Measurements from ENCODE around the gene AP4B1.

AP4B1 gene

DNA sequence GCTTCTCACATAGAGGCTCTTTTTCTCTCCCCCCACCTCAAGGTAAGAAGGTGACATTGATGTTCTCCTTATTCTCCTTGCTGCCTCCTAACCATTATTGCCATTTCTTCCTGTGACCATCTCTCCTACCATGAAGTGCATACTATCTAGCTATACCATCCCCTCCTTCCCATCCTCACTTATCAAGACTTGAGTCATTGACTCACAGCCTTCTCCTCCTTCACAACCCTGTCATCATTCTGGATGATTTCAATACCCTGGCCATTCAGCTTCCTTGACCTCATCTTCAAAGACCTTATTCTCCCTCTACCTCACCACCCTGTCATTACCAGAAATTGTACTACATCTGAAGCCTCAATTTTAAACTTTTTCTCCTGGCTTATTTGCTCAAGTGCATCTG, 13.6 kb upstream of the AP4B1 start:
- no peak for DNase-seq (ENCODE audit: low spot score)
- H3K27me3 Mint-ChIP-seq (ENCODE audit: low read depth) = peaks cover 4% of the 10 kb centered on the region
- H3K9me3 Mint-ChIP-seq = no peaks in the 10 kb centered on the region
- no peak overlapping the region for H3K27ac Mint-ChIP-seq
- no peak overlapping the region for H3K4me3 Mint-ChIP-seq
- peaks cover 8% of the 10 kb centered on the region for H3K36me3 Mint-ChIP-seq (ENCODE audit: low read depth)
- peaks cover 3% of the 10 kb centered on the region for H3K4me1 Mint-ChIP-seq (ENCODE audit: low read depth)

DNA sequence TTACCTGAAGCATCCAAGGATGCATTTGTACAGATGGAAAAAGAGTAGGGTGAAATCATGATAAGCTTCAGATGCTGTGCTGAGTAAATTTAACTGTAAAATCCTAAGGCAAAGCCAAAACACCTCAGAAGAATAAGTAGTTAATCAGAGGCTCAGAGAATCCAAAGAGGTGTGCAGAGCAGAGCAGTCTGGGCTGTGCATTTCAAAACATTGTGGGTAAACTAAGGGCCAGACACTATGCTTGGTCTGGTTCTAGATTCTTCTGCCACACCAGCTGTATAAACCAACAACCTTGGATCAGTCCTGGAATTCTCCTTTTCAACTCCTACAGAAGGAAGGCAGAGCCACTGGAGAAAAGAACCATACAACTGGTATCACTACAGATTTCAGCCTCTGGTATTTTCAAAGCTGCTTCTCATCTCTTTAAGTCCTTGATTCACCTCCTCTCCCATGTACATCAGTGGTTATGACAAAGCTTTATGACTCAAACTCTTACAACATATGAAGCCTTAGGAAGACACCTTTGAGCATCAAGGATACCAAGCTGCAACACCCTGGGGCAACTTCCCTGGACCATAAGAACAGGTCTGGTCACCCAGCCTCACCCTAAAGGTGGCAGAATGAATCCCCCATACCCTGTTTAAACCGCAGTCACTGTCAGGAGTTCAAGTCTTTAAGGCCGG, 12.9 kb upstream of the AP4B1 start:
- DNase-seq (ENCODE audit: low spot score) = no peak
- no peaks in the 10 kb centered on the region for H3K9me3 Mint-ChIP-seq
- peaks cover 8% of the 10 kb centered on the region for H3K36me3 Mint-ChIP-seq (ENCODE audit: low read depth)
- no peak overlapping the region for H3K27ac Mint-ChIP-seq
- peaks cover 1% of the 10 kb centered on the region for H3K27me3 Mint-ChIP-seq (ENCODE audit: low read depth)
- H3K4me3 Mint-ChIP-seq = no peak overlapping the region
- peaks cover 3% of the 10 kb centered on the region for H3K4me1 Mint-ChIP-seq (ENCODE audit: low read depth)

DNA sequence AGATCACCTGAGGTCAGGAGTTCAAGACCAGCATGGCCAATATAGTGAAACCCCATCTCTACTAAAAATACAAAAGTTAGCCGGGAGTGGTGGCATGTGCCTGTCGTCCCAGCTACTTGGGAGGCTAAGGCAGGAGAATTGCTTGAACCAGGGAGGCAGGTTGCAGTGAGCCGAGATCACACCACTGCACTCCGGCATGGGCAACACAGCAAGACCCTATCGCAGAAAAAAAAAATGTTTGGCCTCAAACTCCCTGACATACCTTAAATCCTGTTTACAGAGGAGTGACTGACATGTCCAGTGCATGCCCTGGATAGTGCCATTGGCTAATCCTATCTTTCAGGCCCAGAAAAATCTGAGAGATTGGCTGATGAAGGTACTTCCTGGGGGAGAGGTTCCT, 12.4 kb upstream of the AP4B1 start:
- Mint-ChIP-seq H3K9me3 (no peaks in the 10 kb centered on the region), H3K4me3 (no peak overlapping the region), H3K27ac (no peak overlapping the region), H3K36me3 (ENCODE audit: low read depth) (peaks cover 8% of the 10 kb centered on the region), H3K4me1 (ENCODE audit: low read depth) (peaks cover 3% of the 10 kb centered on the region), H3K27me3 (ENCODE audit: low read depth) (no peaks in the 10 kb centered on the region)
- DNase-seq (ENCODE audit: low spot score) = no peak

DNA sequence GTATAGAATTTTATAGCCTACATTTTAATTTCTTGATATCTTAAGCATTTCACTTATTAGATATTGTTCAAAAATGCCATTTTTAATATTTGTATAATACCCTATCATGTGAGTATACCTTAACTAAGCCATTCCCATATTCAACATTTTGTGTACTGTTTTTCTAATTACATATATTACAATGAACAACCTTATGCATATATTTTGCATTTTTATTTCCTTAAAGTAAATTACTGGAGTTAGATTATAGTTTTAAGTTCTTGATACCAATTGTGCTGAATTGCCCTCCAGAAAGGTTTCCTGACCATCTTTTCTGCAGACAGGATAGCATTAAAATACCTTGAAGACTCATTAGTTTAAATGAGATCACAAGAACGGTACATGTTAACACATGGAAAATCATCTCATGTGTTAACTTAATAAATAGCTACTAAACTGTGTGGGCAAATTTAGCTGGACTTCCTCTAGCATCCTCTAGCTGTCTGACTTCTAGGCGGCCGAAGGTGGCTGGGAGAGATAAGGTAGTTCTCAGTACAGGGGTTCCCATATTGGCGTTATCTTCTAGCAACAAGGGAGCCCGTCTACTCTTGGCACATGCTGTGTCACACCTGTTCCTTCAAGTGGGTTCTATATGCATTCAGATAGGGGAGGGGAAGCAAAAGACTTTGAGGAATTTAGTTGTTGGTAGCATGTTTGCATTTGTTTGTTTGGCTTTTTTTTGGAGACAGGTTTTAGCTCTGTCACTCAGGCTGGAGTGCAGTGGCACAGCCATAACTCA, 9.5 kb upstream of the AP4B1 start:
- Mint-ChIP-seq H3K4me1 (ENCODE audit: low read depth) (peaks cover 13% of the 10 kb centered on the region), H3K9me3 (no peaks in the 10 kb centered on the region), H3K27ac (no peak overlapping the region), H3K4me3 (no peak overlapping the region), H3K36me3 (ENCODE audit: low read depth) (peaks cover 34% of the 10 kb centered on the region), H3K27me3 (ENCODE audit: low read depth) (no peaks in the 10 kb centered on the region)
- DNase-seq (ENCODE audit: low spot score) = no peak

DNA sequence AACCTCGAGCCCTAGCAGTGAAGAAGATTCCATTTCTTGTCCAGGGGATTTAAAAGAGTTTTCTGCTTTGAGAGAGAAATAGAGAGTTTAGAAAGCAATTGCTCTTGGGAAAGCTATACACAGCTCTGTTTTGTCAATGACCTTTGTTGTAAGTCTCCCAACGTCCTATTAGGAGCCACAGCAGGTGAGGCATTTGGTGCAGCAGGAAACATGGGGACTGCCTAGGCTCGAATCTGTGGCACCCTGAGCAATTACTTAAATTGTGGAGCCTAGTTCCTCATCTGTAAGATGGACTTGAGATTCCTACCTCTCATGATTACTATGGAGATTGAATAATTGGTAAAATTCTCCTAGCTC, 8.7 kb upstream of the AP4B1 start:
- Mint-ChIP-seq H3K9me3 (no peaks in the 10 kb centered on the region), H3K27ac (no peak overlapping the region), H3K4me1 (ENCODE audit: low read depth) (peaks cover 16% of the 10 kb centered on the region), H3K27me3 (ENCODE audit: low read depth) (no peaks in the 10 kb centered on the region), H3K36me3 (ENCODE audit: low read depth) (peaks cover 38% of the 10 kb centered on the region), H3K4me3 (no peak overlapping the region)
- DNase-seq (ENCODE audit: low spot score) = no peak

DNA sequence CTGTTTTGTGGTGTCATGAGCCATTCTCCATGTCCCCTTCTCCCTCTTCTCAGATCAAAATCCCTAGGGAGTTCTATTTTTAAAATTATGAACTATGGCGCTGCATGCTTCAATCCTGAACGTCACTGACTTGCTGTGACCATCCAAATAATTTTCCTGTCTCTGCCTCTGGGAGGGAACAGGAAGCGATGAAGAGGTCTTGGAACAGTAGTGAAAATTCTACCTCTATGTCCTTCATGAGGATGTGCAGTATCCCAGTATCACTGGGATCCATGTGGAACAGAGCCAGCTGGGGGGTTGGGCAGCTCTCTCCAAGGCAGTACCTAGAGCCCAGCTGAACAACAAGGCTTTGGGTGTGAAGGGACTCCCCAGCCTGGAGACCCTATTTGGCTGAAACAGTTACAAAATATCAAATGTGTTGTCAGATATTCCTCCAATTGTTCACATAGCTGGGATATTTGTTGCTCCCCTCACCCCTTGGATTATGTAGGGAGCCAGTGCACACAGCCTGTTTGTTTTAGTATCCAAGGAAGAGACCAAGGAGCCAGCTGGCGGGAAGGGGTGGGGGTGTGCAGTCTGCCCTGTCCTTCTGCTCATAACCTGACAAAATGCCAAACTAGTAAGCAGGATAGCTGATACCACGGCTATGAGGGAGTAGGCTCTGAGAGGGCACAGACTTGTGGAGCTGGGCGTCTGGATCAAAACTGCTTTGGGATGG, 8.2 kb upstream of the AP4B1 start:
- Mint-ChIP-seq H3K36me3 (ENCODE audit: low read depth) (peaks cover 43% of the 10 kb centered on the region), H3K4me1 (ENCODE audit: low read depth) (peaks cover 20% of the 10 kb centered on the region), H3K9me3 (no peaks in the 10 kb centered on the region), H3K27me3 (ENCODE audit: low read depth) (no peaks in the 10 kb centered on the region), H3K4me3 (no peak overlapping the region), H3K27ac (no peak overlapping the region)
- no peak for DNase-seq (ENCODE audit: low spot score)

DNA sequence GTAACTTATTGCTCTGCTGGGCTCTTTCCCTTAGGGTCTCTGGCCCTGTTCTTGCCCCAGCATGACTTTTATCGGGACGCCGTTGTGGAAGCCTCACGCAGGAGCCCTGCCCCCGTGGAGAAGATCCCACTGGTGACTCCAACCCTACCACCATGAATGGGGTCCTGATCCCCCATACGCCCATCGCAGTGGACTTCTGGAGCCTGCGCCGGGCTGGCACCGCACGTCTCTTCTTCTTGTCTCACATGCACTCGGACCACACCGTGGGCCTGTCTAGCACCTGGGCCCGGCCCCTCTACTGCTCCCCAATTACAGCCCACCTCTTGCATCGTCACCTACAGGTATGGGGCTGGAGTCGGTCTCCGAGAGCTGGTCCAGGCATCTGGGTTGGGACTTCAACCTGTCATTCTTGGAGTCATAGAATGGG, 849 bp upstream of the AP4B1 start:
- Mint-ChIP-seq H3K27ac (peak overlapping the region; percentile 99), H3K4me3 (peak overlapping the region; percentile 93), H3K27me3 (ENCODE audit: low read depth) (no peaks in the 10 kb centered on the region), H3K4me1 (ENCODE audit: low read depth) (peaks cover 48% of the 10 kb centered on the region), H3K36me3 (ENCODE audit: low read depth) (peaks cover 50% of the 10 kb centered on the region), H3K9me3 (no peaks in the 10 kb centered on the region)
- DNase-seq (ENCODE audit: low spot score) = peak; percentile 28

DNA sequence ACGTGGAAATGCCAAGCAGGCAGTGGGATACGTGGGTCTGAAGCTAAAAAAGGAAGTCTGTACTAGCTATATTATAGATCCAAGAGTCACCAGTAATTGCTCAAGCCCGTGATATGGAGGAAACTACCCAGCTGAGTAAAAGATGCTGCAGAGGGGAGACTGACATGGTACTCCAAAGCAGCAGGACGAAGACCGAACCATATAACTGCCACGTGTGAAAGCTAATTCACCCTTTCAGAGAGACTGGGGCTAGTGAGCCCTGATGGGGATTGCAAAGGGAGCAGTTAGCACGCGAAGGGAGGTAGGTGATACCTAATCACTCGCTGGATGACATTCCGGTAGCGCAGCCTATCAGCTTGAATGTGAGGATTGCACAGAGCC, 316 bp downstream of the AP4B1 start:
- no peaks in the 10 kb centered on the region for H3K9me3 Mint-ChIP-seq
- peak overlapping the region; percentile 93 for H3K4me3 Mint-ChIP-seq
- no peaks in the 10 kb centered on the region for H3K27me3 Mint-ChIP-seq (ENCODE audit: low read depth)
- peak overlapping the region; percentile 99 for H3K27ac Mint-ChIP-seq
- DNase-seq (ENCODE audit: low spot score) = no peak
- H3K36me3 Mint-ChIP-seq (ENCODE audit: low read depth) = peaks cover 51% of the 10 kb centered on the region
- peaks cover 50% of the 10 kb centered on the region for H3K4me1 Mint-ChIP-seq (ENCODE audit: low read depth)

DNA sequence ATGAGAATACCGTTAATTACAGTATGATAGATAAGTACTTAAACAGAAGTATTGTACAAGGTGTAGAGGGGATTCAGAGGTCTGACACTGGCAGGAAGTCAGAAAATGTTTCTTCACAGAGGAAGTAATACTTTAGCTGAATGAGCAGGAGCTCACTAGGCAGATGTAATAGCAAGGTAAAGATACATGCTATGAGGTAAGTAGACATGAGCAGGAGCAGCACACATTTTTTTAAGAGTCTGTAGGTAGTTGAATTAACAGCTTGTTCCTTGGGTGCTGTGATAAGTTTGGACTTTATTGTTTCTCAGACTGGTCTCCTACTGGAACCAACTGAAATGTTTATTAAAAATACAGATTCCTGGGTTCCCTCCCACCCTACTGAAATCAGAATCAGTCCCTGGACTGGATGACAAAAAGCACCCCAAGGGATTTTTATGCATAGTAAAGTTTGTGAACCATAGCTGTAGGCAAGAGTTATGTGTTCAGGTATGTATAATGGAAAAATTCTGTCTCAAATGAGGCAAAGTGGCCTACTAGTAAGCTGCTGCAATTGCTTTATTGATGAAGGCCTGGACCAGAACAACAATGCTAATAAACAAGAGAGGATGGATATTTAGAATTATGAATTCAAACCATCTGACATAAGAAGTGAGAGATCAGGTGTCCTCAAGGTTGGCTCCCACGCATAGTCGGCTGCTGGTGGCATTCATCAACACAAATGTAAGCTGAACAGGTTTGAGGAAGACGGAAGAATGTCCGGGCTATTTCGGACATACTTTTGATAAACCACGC, 902 bp downstream of the AP4B1 start:
- Mint-ChIP-seq H3K36me3 (ENCODE audit: low read depth) (peaks cover 54% of the 10 kb centered on the region), H3K9me3 (no peaks in the 10 kb centered on the region), H3K4me1 (ENCODE audit: low read depth) (peaks cover 53% of the 10 kb centered on the region), H3K4me3 (peak overlapping the region; percentile 93), H3K27ac (peak overlapping the region; percentile 99), H3K27me3 (ENCODE audit: low read depth) (no peaks in the 10 kb centered on the region)
- DNase-seq (ENCODE audit: low spot score) = no peak

DNA sequence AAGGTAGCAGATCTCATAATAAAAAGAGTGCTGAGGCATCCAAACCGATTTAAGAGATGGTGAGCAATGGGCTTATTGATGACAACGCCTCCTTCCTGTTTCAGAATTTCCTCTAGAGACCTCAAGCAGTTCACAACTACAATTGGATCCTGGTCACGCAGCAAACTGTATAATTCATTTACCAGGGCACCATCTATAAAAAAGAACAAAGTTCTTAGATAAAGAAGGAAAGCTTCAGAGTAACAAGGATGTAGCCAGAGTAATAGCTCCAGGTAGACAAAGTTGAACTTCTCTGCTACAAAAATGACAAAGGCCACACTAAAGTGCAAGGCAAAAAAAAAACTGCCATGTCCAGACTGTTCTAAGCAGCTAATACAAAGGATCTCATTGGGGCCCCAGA, 3.4 kb downstream of the AP4B1 start:
- peak overlapping the region; percentile 10 for H3K4me3 Mint-ChIP-seq
- peaks cover 49% of the 10 kb centered on the region for H3K4me1 Mint-ChIP-seq (ENCODE audit: low read depth)
- peak overlapping the region; percentile 14 for H3K27ac Mint-ChIP-seq
- H3K36me3 Mint-ChIP-seq (ENCODE audit: low read depth) = peaks cover 61% of the 10 kb centered on the region
- DNase-seq (ENCODE audit: low spot score) = no peak
- no peaks in the 10 kb centered on the region for H3K9me3 Mint-ChIP-seq
- H3K27me3 Mint-ChIP-seq (ENCODE audit: low read depth) = no peaks in the 10 kb centered on the region

DNA sequence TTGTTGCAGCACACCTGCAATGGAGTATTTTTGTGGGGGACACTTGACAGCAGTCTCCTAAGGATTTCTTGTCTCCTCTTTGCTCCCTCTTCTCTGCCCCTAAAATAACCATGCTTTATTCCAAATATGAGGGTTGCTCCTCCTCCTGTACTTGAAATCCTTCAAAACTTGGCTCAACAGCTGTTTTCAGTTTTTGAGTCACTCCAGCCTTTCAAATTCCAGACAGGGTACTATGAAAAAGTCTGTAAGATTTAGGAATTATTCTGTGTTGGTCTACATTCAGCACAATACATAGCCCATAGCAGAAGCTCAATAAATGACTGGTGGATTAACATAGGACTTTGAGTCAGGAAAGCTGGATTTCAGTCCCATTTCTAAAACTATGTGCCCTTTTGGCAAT, 5.5 kb downstream of the AP4B1 start:
- H3K4me1 Mint-ChIP-seq (ENCODE audit: low read depth) = peaks cover 49% of the 10 kb centered on the region
- no peaks in the 10 kb centered on the region for H3K27me3 Mint-ChIP-seq (ENCODE audit: low read depth)
- DNase-seq (ENCODE audit: low spot score) = no peak
- no peaks in the 10 kb centered on the region for H3K9me3 Mint-ChIP-seq
- H3K4me3 Mint-ChIP-seq = no peak overlapping the region
- H3K27ac Mint-ChIP-seq = no peak overlapping the region
- H3K36me3 Mint-ChIP-seq (ENCODE audit: low read depth) = peaks cover 74% of the 10 kb centered on the region

DNA sequence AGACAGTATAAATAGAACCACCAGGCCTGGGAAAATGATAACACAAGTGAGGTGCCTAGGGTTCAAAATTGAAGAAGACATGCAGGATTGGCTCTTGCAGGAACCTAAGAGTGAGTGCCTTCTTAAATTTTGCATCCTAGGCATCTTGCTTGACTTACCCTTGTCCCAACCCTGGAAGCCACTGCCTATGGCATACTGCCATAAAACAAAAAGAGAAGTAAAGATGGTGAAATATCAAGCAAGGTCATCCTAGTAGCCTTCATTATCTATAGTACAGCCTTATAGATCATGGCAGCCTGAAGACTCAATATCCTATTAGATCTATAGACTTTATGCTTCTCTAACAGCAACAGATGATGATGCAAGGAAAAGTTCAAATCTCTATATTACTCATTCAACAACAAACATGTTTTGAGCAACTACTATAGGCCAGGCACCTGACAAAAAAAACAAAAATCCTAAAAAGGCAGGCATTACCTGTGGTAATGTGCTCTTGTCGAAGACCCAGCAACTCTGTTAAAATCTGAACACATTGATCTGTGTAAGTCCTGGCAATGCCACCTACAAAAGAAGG, 6.3 kb downstream of the AP4B1 start:
- Mint-ChIP-seq H3K9me3 (no peaks in the 10 kb centered on the region), H3K4me1 (ENCODE audit: low read depth) (peaks cover 45% of the 10 kb centered on the region), H3K27ac (no peak overlapping the region), H3K4me3 (no peak overlapping the region), H3K27me3 (ENCODE audit: low read depth) (no peaks in the 10 kb centered on the region), H3K36me3 (ENCODE audit: low read depth) (peaks cover 79% of the 10 kb centered on the region)
- no peak for DNase-seq (ENCODE audit: low spot score)

DNA sequence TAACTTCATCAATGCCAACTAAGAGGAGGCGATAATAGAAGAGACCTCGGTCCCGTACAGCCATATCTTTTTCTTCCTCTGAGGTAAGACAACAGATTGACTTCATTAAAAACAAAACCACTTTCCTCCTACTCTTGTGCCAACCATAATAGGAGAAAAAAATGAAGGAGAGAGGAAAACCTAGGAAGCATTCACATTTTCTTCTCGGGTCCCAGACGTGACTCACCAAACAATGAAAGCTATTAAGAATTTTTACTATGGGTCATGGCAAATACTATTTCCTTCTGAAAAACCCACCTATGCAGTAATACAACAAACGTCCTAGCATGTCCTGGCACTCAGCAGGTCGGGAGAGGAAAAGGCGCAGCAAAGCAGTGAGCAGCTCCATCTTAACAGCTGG, 8.6 kb downstream of the AP4B1 start:
- H3K4me1 Mint-ChIP-seq (ENCODE audit: low read depth) = peaks cover 21% of the 10 kb centered on the region
- DNase-seq (ENCODE audit: low spot score) = no peak
- peaks cover 65% of the 10 kb centered on the region for H3K36me3 Mint-ChIP-seq (ENCODE audit: low read depth)
- H3K27ac Mint-ChIP-seq = no peak overlapping the region
- no peaks in the 10 kb centered on the region for H3K27me3 Mint-ChIP-seq (ENCODE audit: low read depth)
- no peak overlapping the region for H3K4me3 Mint-ChIP-seq
- H3K9me3 Mint-ChIP-seq = no peaks in the 10 kb centered on the region

Measured in T-helper 2 cell treated with Interferon-gamma antibody and Interleukin-4, amounts not matched to agents 5 μg/mL and 100 μg/mL, for 36 hours (primary cell).